Measurements from ENCODE around the gene MPRIP. TPM values are rescaled to one million over a fixed set of nuclear protein-coding genes. Genes with fewer than 3 reads are reported as not detected.

Gene MPRIP
- total RNA-seq, 1 donor, result 62.9 TPM

DNA sequence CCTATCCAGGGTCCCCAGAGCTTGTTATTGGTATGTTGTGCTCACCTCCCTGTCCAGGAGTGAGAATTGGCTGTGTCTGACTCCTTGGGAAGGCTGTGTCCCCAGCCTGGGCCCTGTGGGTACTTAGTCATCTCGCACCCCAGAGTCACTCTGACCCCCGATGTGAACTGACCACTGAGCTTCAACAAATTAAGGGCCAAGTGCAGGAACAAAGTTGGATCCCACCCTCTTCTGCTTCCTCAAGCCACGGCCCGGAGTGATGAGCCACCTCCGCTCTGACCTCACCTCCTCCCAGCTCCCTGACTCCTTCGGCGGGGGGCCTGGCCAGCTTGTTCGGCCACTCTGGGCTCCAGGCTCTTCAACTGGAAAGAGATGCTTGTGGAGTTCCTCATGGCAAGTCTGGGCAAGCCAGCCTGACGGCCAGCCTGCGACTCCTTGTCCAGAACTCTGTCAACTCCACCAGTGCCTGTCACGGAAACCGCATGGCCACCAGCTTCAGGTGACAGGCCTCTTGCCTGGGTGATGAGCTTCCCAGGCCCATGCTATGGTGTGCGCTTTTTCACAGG, 22.3 kb upstream of the MPRIP start:
- no peaks in the 10 kb centered on the region for H3K27me3 ChIP-seq (ENCODE audit: insufficient read depth, low read length)
- no peak overlapping the region for H3K4me3 ChIP-seq (ENCODE audit: low read length)
- H3K9me3 ChIP-seq (ENCODE audit: low read depth, low read length), result no peaks in the 10 kb centered on the region
- peaks cover 11% of the 10 kb centered on the region for H3K4me1 ChIP-seq (ENCODE audit: insufficient read depth, low read length)

DNA sequence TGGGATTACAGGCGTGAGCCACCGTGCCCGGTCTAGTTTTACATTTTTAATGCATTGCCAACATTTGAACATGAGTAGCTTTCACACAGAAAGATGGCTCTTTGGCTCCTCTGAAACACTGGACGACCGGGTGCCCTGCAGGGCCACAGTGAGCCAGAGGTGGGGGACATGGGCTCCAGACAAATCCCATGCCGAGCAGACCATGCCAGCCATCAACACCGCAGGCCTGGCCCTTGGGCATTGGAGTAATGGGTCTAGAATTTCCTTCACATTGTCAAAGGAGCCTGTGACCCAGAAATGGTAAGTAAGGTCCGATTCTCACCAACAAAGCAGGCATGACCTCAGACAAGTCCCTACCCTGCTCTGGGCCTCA, 21.4 kb upstream of the MPRIP start:
- Histone ChIP-seq H3K4me1 (ENCODE audit: insufficient read depth, low read length) (peaks cover 7% of the 10 kb centered on the region), H3K27me3 (ENCODE audit: insufficient read depth, low read length) (no peaks in the 10 kb centered on the region), H3K4me3 (ENCODE audit: low read length) (no peak overlapping the region), H3K9me3 (ENCODE audit: low read depth, low read length) (no peaks in the 10 kb centered on the region)

DNA sequence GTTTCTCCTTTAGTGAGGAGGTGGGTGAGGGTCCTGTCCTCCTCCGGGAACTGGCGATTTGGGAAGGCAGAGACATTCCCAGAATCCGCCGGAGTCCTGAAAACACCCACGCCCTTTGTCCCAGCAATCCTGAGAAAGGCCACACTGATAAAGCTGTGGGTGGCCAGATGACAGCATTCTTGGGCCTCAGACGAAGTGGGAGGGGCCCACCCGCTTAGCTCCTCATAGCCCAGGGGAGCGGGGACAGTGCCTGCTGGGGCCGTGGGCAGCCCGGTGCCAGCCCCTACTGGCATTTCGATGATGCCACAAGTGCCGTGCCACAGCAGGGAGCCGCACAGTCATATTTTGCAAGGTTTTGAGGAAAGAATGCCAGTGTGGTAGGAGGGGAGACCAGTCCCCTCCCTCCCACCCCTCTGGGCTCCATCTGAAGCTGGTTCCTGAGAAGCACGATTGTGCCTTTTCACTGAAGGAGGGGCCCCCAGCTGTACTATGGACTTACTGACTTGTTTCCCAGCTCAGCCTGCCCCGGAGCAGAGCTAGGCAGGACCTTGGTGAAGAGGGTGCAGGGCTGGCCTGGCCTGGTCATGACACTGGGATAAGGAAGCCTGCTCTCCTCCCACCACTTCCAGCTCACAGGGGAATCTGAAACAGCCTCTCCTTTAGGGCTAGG, 20.9 kb upstream of the MPRIP start:
- H3K9me3 ChIP-seq (ENCODE audit: low read depth, low read length), result no peaks in the 10 kb centered on the region
- no peak overlapping the region for H3K4me3 ChIP-seq (ENCODE audit: low read length)
- H3K4me1 ChIP-seq (ENCODE audit: insufficient read depth, low read length), result peaks cover 7% of the 10 kb centered on the region
- H3K27me3 ChIP-seq (ENCODE audit: insufficient read depth, low read length), result no peaks in the 10 kb centered on the region

DNA sequence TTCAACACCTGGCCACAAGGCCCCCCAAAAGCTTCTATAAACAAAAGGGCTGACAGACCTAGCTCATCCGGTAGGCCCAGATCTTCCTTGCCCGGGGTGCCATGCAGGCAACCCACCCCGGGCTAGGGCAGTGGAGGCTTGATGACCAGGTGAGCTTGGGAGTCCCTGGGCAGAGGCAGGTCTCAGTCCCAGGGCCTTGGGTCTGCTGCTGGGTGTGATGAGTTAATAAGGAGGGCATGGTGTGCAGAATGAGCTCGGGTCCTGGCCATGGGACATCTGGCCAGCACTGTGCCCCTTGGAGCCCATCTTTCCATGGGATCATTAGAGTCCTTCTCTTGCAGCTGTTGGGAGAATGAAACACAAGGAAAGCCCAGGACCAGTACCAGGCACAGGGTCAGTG, 20.2 kb upstream of the MPRIP start:
- Histone ChIP-seq H3K27me3 (ENCODE audit: insufficient read depth, low read length) (no peaks in the 10 kb centered on the region), H3K4me3 (ENCODE audit: low read length) (no peak overlapping the region), H3K9me3 (ENCODE audit: low read depth, low read length) (no peaks in the 10 kb centered on the region), H3K4me1 (ENCODE audit: insufficient read depth, low read length) (peaks cover 1% of the 10 kb centered on the region)

DNA sequence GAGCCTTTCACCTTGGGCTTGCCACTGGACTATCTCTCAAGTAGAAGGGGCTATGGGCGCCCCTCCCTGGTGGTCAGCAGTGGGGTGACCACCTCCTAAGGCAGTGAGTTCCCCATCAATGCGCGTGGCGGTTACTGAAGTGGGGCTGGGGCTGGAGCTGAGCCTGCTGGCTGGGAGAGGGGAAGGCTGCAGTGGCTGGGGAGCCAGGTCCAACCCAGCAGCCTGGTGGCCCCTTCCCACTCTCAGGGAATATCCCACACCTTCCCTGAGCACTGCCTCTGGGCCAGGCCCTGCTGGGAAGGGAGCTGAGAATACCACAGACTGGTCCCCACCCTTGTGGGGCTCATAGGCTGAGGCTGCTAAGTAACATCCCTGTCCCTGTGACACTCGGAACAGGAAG, 19.8 kb upstream of the MPRIP start:
- Histone ChIP-seq H3K4me3 (ENCODE audit: low read length) (no peak overlapping the region), H3K4me1 (ENCODE audit: insufficient read depth, low read length) (no peaks in the 10 kb centered on the region), H3K9me3 (ENCODE audit: low read depth, low read length) (no peaks in the 10 kb centered on the region), H3K27me3 (ENCODE audit: insufficient read depth, low read length) (no peaks in the 10 kb centered on the region)

DNA sequence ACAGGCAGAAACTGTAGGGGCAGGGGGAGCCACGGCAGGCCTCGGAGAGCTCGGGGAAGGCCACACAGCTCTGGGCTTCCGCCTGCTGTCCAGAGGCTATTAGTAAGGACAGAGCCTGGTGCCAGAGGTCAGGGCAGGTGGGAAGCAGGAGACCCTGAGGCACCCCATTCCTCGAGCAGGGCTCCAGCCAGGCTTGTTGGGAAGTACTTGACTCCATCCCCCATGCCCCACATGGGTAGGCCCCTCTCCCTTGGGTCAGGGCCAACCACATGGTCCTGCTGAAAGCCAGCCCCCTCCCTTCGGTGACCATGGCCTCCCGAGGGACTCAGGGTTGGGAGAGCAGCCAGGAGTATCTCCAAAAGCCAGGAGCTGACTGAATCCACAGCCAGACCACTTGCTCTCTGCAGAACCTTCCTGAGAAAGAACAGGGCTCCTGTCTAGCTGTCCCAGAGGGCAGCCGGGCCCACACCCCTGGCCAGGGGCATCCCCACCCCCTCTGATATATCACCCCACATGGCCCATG, 17.4 kb upstream of the MPRIP start:
- no peaks in the 10 kb centered on the region for H3K4me1 ChIP-seq (ENCODE audit: insufficient read depth, low read length)
- no peaks in the 10 kb centered on the region for H3K27me3 ChIP-seq (ENCODE audit: insufficient read depth, low read length)

DNA sequence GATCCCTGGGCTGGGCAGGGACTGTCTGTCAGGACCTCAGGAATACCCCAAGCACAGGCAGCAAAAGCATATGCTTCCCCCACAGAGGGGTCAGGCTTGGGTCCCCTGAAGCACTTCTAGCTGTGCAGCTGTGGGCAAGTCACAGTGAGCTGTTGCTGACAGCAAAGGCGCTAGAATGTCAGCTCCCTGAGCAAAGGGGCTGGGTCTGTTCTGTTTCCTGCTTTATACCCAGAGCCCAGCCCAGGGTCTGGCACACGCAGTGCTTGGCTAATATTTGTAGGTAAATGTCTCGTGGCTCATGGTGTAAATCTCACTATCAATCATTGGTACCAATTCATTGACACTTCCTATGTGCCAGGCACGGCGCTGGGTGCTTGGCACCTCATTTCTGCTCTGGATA, 16.6 kb upstream of the MPRIP start:
- Histone ChIP-seq H3K27me3 (ENCODE audit: insufficient read depth, low read length) (no peaks in the 10 kb centered on the region), H3K9me3 (ENCODE audit: low read depth, low read length) (no peaks in the 10 kb centered on the region), H3K4me1 (ENCODE audit: insufficient read depth, low read length) (no peaks in the 10 kb centered on the region), H3K4me3 (ENCODE audit: low read length) (no peak overlapping the region)

More for the DNA sequence above, 17.4 kb upstream of the MPRIP start:
- Histone ChIP-seq H3K4me3 (ENCODE audit: low read length) (no peak overlapping the region), H3K9me3 (ENCODE audit: low read depth, low read length) (no peaks in the 10 kb centered on the region)

DNA sequence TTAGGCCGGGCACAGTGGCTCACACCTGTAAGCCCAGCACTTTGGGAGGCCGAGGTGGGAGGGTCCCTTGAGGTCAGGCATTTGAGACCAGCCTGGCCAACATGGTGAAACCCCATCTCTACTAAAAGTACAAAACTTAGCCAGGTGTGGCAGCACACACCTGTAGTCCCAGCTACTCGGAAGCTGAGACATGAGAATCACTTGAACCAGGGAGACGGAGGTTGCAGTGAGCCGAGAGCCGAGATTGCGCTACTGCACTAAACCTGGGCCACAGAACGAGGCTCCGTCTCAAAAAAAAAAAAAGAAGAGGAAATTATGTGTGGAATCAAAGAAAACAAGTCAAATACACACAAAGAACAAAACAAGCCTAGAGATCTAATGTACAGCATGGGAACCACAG, 16.1 kb upstream of the MPRIP start:
- Histone ChIP-seq H3K4me1 (ENCODE audit: insufficient read depth, low read length) (no peaks in the 10 kb centered on the region), H3K4me3 (ENCODE audit: low read length) (no peak overlapping the region), H3K27me3 (ENCODE audit: insufficient read depth, low read length) (no peaks in the 10 kb centered on the region), H3K9me3 (ENCODE audit: low read depth, low read length) (no peaks in the 10 kb centered on the region)

DNA sequence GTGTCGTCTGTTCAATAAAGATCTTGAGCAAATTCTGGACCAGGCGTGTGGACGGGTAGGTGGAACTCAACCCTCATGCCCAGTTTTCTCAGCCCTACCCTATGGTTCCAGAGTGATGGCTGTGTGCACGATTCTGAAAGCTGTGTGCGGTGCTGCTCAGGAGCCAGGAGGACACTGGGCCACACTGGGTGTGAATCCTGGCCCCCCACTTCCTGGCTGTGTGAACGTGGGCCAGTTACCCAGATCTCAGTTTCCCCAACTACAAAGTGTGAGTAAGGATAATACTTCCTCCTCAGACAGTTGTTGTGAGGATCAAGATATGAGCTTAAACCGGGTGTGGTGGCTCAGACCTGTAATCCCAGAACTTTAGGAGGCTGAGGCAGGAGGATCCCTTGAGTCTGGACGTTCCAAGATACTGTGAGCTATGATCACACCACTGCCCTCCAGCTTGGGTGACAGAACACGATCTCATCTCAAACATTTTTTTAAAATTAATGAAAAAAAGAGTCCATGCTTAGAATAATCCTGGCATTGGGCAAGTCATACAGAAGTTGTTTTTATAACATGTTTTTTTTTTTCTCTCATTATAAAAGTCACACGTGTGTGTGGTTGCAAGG, 14.7 kb upstream of the MPRIP start:
- no peaks in the 10 kb centered on the region for H3K27me3 ChIP-seq (ENCODE audit: insufficient read depth, low read length)
- H3K9me3 ChIP-seq (ENCODE audit: low read depth, low read length), result no peaks in the 10 kb centered on the region
- H3K4me3 ChIP-seq (ENCODE audit: low read length), result no peak overlapping the region
- no peaks in the 10 kb centered on the region for H3K4me1 ChIP-seq (ENCODE audit: insufficient read depth, low read length)

DNA sequence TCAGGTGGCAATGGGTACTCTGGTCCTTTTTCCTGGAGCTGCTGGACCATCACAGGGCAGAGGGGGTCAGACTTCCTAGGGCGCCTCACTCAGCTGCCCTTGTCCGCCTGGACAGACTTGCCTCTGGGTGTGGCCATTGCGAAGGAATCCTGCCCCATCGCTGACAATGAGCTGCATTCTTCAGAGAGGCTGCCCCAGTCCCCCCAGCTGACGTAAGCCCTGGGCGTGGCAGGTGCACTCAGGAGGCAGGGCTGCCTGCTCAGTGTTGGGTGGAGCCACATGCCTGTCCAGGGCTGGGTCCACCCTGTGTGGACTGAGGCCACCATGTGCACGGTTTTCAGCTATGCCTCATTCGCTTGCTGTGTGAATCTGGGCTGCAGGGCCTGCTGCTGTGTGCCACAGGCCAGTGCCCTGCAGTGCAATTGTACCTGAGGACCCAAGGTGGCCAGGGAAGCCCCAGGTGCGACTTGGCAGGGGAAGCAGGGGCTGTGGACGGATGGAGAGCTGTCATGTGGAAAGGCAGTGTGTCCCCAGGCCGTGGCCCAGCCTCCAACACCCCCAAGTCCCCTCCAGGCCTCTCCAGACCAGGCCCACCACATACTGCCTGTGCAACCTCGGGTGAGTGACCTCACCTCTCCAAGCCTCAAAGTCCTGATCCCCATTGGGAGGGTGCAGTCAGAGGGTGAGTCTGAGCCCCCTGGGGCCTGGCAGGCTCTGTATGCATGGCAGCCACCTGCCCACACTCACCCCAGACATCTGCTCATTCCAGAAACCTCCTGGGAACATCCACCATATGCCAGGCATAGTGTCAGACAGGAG, 14.0 kb upstream of the MPRIP start:
- Histone ChIP-seq H3K27me3 (ENCODE audit: insufficient read depth, low read length) (no peaks in the 10 kb centered on the region), H3K9me3 (ENCODE audit: low read depth, low read length) (no peaks in the 10 kb centered on the region), H3K4me3 (ENCODE audit: low read length) (no peak overlapping the region), H3K4me1 (ENCODE audit: insufficient read depth, low read length) (no peaks in the 10 kb centered on the region)

DNA sequence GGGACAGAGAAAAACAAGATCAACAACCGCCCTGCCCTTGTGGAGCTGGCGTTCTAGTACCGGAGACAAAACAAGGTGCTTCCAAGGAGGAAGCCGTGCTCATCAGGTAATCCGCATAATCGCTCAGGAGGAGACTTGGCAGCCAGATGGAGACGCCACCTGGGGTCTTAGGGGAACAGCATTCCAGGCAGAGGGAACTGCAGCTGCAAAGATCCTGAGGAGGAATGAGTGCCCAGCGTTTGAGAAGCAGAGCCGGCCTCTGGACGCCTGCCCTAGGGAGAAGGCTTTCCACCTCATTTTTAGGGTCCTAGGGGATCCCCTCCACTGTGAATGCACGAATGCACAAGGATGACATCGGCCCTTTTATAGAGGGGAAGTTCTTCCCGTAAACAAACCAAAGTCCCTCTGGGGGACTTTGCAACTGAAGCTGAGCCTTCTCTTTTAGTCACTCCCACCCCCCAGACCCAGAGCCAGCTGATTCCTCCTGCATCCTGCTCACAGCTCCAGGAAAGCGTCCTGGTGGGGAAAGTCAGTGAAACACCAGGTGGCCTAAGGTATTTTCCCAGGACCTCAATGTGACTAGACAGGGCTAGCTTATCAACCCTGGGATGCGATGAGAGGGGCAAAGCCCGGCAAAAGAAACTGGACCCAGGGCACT, 13.2 kb upstream of the MPRIP start:
- Histone ChIP-seq H3K4me3 (ENCODE audit: low read length) (no peak overlapping the region), H3K4me1 (ENCODE audit: insufficient read depth, low read length) (no peaks in the 10 kb centered on the region), H3K9me3 (ENCODE audit: low read depth, low read length) (no peaks in the 10 kb centered on the region), H3K27me3 (ENCODE audit: insufficient read depth, low read length) (no peaks in the 10 kb centered on the region)

DNA sequence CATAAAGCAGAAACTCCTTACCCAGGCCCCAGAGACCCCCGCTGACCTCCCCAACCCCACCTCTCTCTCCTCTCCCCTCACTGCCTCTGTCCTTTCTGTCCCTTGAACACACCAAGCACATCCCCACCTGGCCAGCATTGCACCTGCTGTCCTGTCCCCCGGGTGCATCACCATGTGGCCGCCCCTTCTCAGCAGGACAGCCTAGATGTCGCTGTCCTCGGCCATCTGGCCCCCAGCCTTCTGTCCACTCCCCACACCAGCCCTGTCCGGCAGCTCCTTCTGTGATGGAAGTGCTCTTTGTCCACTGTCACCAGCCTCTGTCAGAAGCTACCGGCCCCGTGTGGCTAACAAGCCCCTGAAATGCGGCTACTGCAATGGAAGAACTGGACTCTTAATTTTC, 12.3 kb upstream of the MPRIP start:
- Histone ChIP-seq H3K4me3 (ENCODE audit: low read length) (no peak overlapping the region), H3K27me3 (ENCODE audit: insufficient read depth, low read length) (no peaks in the 10 kb centered on the region), H3K4me1 (ENCODE audit: insufficient read depth, low read length) (no peaks in the 10 kb centered on the region), H3K9me3 (ENCODE audit: low read depth, low read length) (no peaks in the 10 kb centered on the region)

DNA sequence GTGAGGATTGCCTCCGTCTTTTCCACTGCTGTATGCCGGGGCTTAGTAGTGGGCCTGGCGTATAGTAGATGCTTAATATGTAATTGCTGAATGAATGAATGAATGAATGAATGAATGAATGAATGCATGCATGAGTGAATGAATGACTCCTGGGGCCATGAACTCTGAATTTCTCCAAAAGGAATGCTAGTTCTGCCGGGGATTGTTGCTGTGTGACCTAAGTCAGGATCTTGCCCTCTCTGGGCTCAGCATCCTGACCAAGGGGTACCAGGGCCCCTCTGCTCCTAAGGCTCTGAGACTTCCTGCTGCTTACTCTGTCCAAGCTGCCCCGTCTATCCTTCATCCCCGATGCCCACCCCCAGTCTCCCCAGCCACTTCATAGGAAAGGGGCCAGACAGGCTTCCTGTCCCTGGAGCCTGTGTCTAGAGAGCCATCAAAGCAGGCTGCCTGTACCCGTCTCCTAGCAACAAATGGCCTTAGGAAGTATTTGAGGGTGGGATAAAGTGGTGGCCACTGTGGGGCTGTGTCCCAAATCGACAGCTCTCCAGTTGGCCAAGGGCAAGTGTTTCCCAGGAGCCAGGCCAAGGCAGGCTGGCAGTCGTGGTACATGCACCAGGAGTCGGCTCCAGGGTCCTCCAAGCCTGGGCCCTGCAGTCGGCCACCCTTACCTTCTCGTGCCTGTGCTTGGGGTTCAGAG, 11.6 kb upstream of the MPRIP start:
- Histone ChIP-seq H3K27me3 (ENCODE audit: insufficient read depth, low read length) (no peaks in the 10 kb centered on the region), H3K4me1 (ENCODE audit: insufficient read depth, low read length) (no peaks in the 10 kb centered on the region), H3K9me3 (ENCODE audit: low read depth, low read length) (no peaks in the 10 kb centered on the region), H3K4me3 (ENCODE audit: low read length) (no peak overlapping the region)

DNA sequence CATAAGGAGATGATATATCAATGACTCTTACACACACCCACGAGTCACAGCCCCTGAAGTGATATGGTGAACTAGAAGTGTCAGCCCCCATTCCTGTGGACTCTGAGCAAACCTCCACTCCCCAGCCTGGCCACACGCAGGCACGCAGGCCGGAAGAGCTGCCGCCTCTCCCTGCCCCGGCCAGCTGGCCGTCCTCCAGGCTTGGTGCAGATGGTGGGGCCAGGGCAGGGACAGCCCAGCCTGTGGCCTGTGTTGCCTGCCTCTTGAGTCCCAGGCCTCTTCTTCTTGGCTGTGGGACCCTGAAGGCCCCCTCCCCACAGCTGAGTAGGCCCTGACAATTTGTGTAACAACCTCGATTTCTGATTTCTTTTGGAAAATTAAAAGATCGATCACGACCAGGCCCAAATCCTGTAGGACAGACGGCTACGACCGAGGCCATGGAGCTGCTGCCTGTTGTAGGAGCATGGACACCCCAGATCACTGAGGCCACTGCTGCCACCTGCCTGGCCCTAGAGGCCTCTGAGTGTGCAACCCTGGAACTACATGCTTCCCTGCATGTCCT, 10.0 kb upstream of the MPRIP start:
- Histone ChIP-seq H3K27me3 (ENCODE audit: insufficient read depth, low read length) (no peaks in the 10 kb centered on the region), H3K9me3 (ENCODE audit: low read depth, low read length) (no peaks in the 10 kb centered on the region), H3K4me1 (ENCODE audit: insufficient read depth, low read length) (peaks cover 13% of the 10 kb centered on the region)

More for the DNA sequence above, 10.0 kb upstream of the MPRIP start:
- H3K4me3 ChIP-seq (ENCODE audit: low read length), result no peak overlapping the region

Data from mononuclear cell (primary cell).